HG03064 (cell line): Measurements from ENCODE around the gene RAB35.

Source experiments
- ATAC-seq: cut with Tn5 transposase; IDR thresholded peaks from one replicate; pipeline ENCODE4 v1.9.1; 2021; ENCODE audit warnings: low read depth; ENCODE audit not compliant: unreplicated experiment

RAB35 gene

DNA sequence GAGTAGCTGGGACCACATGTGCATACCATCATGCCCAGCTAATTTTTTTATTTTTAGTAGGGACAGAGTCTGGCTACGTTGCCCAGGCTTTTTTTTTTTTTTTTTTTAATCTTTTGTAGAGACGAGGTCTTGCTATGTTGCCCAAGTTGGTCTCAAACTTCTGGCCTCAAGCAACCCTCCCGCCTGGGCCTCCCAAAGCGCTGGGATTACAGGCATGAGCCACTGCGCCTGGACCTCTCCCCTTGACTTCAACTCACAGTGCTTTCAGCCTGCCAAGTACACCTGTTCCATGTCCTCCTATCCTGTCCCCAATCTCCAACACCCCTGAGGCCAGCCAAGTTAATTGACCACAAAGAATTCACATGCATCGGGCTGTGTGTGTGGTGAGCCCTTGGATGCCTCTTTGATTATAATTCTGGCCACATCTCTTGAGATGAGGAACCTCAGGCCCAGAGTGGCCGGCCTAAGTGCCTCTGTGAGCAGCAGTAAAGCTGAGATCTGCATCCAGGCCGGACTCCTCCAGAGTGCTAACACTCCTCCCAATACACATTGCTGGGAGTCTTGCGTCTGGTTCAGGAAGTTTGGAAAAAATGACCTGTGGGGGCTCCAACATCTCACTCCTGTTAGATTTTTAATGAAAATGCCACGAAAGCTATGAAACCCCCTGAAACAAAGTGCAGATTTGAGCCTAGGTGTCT, 6.8 kb downstream of the RAB35 start:
- no peak for ATAC-seq

DNA sequence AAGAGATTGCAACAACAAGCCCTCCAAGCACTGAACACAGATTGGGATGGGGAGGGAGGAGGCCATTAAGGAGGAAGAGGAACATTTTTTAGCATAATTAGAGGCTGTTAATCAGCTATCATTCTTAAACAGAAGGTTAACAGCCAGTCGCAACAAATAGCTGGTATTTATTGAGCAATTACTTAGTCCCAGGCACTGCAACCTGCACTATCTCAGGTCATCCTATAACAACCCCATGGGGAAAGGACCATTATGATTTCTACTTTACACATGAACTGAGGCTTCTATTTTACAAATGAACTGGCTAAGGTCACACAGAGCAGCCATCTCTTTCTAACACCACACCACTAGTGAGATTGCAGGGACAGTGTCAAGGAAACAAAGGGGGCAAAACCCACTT, 10.4 kb downstream of the RAB35 start:
- no peak for ATAC-seq

GRCh38 chr12:120103371-120103770, 13.2 kb downstream of the RAB35 start:
- no peak for ATAC-seq

DNA sequence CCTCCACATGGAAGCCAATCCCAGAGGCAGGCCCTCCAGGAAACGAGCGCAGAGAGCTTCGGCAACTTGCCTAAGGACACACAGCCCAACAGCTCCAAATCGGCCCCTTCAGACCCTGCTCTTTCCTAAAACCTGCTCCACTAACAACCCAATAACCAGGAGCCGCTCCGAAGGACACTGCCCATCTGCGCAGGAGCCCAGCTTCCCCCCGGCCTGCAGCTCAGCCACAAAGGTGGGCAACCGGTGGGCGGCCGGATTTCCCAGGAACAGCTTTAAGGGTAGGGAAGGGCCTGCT, 13.6 kb downstream of the RAB35 start:
- ATAC-seq, result no peak

GRCh38 chr12:120102189-120103043, 14.1 kb downstream of the RAB35 start:
- no peak for ATAC-seq

GRCh38 chr12:120101617-120102016, 14.9 kb downstream of the RAB35 start:
- ATAC-seq, result no peak

DNA sequence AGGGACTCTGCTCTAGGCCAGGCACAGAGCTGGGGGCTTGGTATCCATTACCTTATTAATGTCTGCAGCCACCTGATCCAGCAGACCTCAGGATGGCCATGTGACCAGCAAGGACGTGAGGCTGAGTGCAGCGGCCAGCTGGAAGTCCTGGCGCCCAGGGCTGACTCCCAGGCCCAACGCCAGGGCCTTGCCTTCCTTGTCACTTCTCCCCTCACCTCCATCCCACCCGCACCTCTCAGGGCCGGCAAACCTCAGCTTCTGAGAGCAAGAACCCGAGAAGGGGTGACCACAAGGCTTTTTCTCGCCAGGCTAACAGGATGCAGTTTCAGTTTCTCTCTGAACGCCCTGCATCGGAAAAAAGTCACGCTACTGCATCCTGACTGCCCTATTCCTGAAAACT, 15.4 kb downstream of the RAB35 start:
- ATAC-seq, result no peak

DNA sequence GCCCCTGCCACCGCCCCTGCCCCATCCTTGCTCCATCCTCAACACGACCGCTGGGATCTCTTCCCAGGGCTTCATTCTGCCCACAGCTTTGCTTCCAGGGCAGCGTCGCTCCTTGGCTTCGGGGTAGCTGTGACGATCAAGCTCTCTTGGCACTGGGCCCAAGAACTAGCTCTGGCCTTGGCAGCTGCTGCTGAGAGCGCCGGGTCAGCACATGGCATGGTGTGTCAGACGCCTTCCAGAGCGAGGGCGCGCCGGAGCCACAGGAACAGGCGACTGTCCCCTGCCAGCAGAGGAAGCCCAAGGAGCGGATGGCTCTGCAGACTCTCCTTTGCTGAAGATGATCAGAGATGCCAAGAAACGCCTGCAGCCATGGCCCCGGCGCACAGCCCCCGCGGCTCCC, 15.9 kb downstream of the RAB35 start:
- ATAC-seq, result no peak

GRCh38 chr12:120099738-120100137, 16.8 kb downstream of the RAB35 start:
- ATAC-seq, result no peak

GRCh38 chr12:120098756-120099470, 17.6 kb downstream of the RAB35 start:
- no peak for ATAC-seq

DNA sequence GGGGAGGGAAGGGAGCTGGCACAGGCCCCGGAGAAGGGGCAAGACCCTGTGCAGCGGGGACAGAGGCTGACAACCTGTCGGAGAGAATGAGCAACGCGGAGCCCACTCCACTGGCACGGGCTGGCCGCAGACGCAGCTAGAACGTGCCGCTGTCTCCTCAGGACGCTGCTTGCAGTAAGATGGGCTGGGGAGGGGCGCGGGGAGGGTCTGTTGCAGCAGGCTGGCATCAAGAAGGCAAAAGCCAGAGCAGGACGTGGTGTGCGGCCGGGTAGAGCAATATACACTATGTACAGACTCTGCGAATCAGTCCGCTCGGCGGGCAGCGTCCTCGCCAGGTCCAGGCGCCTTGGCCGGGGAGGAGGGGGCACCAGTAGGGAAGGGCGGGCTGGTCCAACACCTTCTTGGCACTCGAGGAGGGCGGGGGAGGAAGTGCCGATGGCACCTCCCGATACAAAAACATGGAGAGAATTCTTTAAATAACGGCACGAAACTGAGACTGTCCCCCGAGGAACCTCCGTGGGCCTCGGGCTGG, 19.8 kb downstream of the RAB35 start:
- ATAC-seq, result no peak

- ATAC-seq, result no peak
Observed at GRCh38 chr12:120095736-120096135, 20.8 kb downstream of the RAB35 start.

GRCh38 chr12:120095331-120095730, 21.2 kb downstream of the RAB35 start:
- ATAC-seq, result no peak

GRCh38 chr12:120094485-120094884, 22.1 kb downstream of the RAB35 start:
- ATAC-seq, result no peak

GRCh38 chr12:120093592-120094355, 22.8 kb downstream of the RAB35 start:
- ATAC-seq, result no peak

DNA sequence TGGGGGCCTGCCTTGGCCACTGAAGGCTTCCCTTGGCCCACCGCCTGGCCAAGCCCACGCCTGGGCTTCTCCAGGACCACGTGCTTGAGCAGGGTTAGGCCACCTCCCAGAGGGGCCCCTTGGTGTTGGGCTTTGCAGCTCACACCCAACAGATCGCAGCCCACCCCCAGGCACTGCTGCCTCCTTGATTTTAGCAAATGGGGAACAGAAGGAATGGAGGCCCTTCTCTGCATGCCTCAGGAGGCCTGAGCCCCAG, 23.3 kb downstream of the RAB35 start:
- no peak for ATAC-seq

GRCh38 chr12:120092551-120093335, 23.8 kb downstream of the RAB35 start:
- ATAC-seq, result no peak

DNA sequence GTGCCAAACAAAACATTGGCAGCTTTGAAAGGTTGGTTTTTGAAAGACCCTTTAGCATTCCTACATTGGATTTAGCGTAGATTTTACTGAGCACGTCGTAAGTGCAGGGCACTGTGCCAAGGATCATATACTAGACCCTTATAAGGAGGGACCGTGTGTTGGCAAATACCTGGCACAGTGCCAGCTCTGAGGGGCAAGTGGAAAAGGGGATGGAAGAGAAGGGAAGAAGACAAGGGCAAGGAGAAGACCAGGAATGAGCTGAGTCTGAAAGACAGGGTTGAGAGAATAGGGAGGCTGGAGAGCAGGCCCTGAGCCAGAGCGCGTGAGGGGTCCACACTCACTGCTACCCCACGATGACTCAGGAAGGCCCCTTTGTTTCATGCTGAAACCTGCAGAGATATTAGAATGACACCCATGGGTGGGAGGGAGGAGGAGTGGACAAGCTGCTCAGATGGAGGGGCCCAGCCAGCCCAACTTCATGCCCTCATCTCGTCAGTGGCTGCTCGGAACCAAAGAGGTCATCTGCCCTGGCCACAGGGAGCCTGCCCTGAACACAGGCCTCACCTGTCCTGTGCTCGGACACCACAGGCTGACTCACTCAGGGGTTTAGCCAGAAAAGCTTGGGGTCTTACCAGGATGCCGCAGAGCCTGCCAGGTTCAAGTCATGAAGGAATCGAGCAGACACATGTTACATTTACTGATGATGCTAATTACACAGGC, 25.0 kb downstream of the RAB35 start:
- ATAC-seq, result no peak

DNA sequence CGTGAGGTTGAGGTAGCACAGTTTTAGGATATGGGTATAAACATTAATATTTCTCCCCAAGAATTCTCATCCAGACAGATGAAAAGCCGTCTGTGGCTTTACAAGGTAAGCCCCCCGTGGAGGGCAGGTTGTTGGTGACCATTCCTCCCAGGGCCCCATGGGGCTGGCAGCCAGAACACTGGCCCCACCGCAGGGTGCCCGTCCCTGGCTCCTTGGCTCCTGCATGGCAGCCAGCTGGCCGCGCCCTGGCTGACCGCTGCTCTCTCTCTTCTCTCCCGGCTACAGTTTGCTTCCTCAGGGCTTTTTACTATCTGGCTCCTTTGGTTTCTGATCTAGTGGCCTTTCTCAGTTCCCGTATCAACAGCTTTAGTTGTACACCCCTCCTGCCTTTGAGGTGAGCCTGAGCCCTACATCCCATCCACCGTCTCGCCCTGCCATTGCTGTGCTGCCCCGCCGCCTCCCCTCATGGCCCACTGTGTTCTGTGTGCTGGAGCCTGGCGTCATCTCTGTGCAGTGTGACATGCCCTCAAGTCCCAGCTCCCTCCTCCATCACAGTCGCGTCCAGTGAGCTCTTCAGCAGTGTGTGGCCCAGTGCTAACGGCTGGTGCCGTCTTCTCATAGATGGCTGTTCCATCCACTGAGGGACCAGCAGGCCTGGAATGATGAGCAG, 25.8 kb downstream of the RAB35 start:
- no peak for ATAC-seq
